AG09319 (cell line): ENCODE data around the gene TSPAN2.

ENCODE experiments used
- DNase-seq: peaks from one replicate; pipeline ENCODE4 v3.0.0-alpha.2; 2010; ENCODE audit warnings: low read depth; ENCODE audit errors: extremely low read depth
- TF ChIP-seq, protein P1 (sequence below): IDR thresholded peaks from 2 replicates; pipeline ENCODE4 v1.5.1; 2011; ENCODE audit warnings: low read depth, mild to moderate bottlenecking, inconsistent platforms, low read length, moderate library complexity

Gene TSPAN2

DNA sequence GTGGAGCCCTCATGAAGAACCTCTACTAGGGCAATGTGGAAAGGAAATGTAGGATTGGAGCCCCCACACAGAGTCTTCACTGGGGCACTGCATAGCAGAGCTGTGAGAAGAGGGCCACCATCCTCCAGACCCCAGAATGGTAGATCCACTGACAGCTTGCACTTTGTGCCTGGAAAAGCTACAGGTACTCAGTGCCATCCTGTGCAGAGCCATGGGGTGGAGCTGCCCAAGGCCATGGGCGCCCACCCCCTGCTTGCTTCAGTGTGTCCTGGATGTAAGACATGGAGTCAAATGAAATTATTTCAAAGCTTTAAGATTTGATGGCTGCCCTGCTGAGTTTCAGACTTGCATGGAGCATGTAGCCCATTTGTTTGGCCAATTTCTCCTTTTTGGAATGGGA, 76.9 kb downstream of the TSPAN2 start:
- TF ChIP-seq, protein P1, sequence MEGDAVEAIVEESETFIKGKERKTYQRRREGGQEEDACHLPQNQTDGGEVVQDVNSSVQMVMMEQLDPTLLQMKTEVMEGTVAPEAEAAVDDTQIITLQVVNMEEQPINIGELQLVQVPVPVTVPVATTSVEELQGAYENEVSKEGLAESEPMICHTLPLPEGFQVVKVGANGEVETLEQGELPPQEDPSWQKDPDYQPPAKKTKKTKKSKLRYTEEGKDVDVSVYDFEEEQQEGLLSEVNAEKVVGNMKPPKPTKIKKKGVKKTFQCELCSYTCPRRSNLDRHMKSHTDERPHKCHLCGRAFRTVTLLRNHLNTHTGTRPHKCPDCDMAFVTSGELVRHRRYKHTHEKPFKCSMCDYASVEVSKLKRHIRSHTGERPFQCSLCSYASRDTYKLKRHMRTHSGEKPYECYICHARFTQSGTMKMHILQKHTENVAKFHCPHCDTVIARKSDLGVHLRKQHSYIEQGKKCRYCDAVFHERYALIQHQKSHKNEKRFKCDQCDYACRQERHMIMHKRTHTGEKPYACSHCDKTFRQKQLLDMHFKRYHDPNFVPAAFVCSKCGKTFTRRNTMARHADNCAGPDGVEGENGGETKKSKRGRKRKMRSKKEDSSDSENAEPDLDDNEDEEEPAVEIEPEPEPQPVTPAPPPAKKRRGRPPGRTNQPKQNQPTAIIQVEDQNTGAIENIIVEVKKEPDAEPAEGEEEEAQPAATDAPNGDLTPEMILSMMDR = no peak

DNA sequence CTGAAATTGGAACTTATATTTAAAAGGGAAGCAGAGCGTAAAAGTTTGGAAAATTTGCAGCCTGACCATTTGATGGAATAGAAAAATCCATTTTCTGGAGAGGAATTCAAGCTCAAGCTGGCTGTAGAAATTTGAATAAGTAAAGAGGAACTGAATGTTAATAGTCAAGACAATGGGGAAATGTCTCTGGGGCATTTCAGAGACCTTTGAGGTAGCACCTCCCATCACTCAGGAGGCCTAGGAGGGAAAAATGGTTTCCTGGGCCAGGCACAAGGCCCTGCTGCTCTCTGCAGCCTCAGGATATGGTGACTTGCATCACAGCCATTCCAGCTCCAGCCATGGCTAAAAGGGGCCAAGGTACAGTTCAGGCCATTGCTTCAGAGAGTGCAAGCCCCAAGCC, 77.3 kb downstream of the TSPAN2 start:
- TF ChIP-seq, protein P1 = no peak
- no peak for DNase-seq

More for the DNA sequence above, 76.9 kb downstream of the TSPAN2 start:
- DNase-seq = no peak

DNA sequence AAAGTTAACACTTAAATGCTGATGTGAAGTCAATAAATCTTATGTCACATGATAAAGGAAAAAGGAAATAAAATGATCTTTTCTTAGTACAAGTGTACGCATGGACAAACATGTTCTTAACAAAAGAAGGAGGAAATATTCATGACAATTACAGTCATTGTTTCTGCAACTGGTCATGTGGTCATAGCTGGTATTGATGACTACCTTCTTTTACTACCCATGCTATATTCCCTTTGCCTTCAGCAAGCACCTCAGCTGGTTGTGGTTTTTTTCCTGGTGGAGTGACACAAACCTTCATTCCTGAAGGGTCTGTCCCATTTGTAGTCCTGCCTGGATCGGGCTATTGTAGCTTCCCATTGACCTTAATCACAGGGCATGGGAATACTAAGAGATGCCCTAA, 83.1 kb downstream of the TSPAN2 start:
- no peak for DNase-seq
- TF ChIP-seq, protein P1 = no peak
